ENCODE measurements around the gene ZNF829. TPM values are rescaled to one million over a fixed set of nuclear protein-coding genes. Genes with fewer than 3 reads are reported as not detected.
A peak's percentile ranks its signal among the peaks of the same experiment; 100 is the strongest.

Gene ZNF829
- polyA plus RNA-seq (2012; ENCODE audit: insufficient read depth, insufficient read length), result not detected

DNA sequence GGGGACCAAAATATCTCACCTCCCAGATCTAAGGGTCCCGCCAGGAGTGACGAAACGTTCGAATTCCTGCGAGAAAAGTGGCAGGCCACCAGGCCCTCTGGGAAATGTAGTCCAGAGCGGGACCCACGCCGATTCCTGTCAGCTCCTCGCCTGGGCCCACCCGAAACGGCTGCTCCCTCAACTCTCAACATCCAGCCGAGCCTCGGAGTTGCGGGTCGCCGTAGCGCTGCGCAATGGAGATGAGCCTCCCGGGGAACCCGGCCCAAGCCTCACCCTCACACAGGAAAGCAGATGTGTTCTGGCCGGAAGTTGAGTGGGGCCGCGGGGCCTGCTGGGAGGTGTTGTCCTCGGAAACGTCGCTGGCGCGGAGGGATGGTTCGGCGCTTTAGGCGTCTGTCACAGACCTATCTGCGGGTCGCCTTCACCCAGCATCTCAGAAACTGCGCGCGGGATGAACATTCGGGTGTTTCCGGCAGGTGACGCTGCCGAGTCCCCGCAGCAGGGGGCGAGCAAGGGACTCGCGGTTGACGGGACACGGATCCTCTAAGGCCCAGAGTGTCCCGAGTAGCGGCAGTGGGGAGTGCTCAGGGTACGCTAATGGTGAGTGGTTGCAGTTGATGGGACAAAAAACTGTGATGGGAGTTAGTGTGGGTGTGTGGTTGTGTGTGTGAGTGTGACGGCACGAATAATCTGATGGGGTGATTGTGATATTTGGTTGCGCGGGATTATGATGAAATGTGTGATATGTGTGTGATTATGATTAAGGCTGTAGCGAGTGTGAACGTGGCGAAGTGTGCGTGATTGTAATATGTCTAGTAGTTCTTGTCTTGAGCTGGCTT, at the start of gene ZNF829, which contains the start of gene ZNF568:
Gene ZNF829, minus strand, starts transcription at position 300 of the 839 bp plus-strand sequence. CDS start 1,124 bp downstream, outside the sequence.
Gene ZNF568, plus strand, starts transcription at position 341 of the 839 bp plus-strand sequence. CDS start 6,439 bp downstream, outside the sequence.
- peak within 1 kb of the TSS; percentile 54 for H3K4me3 ChIP-seq (ENCODE audit: low read length)

DNA sequence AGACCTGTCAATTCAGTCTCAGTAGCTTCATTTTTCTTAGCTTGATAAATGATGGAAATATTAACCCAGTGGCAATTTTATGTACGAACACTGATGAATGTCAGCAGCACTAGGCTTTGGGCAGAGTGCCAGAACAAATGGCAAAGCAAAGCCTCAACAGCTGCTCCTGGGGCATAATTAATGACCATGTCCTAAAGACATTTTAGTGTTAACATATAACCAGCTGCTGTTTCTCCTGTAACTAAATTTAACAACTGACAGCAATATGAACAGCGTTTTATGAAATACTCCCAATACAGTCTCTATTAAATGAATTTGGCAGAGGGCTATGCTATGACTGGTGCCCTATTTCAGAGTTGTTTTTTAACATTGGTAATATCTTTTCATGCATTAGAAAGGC, 47.2 kb upstream of the ZNF829 start:
- H3K4me3 ChIP-seq (ENCODE audit: low read length), result no peak overlapping the region

More for the DNA sequence above, at the start of gene ZNF829, which contains the start of gene ZNF568:
- peak; percentile 74 for DNase-seq (ENCODE audit: low read depth, low spot score)

DNA sequence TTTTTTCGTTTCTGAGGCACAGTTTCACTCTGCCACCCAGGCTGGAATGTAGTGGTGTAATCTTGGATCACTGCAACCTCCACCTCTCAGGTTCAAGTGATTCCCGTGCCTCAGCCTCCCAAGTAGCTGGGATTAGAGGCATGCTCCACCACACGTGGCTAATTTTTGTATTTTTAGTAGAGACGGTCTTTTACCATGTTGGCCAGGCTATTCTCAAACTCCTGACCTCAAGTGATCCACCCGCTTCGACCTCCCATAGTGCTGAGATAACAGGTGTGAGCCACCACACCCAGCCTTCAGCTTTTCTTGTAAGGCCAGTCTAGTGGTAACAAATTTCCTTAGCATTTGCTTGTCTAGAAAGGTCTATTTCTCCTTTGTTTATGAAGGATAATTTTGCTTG, 46.3 kb upstream of the ZNF829 start:
- DNase-seq (ENCODE audit: low read depth, low spot score), result no peak
- no peak overlapping the region for H3K4me3 ChIP-seq (ENCODE audit: low read length)

More for the DNA sequence above, 47.2 kb upstream of the ZNF829 start:
- DNase-seq (ENCODE audit: low read depth, low spot score), result no peak

DNA sequence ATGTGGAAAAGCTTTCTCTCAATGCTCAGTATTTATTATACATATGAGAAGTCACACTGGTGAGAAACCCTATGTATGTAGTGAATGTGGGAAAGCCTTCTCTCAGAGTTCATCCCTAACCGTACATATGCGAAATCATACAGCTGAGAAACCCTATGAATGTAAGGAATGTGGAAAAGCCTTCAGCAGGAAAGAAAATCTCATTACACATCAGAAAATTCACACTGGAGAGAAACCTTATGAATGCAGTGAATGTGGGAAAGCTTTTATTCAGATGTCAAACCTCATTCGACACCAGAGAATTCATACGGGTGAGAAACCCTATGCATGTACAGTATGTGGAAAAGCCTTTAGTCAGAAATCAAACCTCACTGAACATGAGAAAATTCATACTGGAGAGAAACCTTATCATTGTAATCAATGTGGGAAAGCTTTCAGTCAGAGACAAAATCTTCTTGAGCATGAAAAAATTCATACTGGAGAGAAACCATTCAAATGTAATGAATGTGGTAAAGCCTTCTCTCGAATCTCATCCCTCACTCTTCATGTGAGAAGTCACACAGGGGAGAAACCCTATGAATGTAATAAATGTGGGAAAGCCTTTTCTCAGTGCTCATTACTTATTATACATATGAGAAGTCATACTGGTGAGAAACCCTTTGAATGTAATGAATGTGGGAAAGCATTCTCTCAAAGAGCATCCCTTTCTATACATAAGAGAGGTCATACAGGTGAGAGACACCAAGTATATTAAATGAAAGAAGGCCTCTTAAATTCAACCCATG, 34.4 kb upstream of the ZNF829 start:
- no peak for DNase-seq (ENCODE audit: low read depth, low spot score)
- no peak overlapping the region for H3K4me3 ChIP-seq (ENCODE audit: low read length)

DNA sequence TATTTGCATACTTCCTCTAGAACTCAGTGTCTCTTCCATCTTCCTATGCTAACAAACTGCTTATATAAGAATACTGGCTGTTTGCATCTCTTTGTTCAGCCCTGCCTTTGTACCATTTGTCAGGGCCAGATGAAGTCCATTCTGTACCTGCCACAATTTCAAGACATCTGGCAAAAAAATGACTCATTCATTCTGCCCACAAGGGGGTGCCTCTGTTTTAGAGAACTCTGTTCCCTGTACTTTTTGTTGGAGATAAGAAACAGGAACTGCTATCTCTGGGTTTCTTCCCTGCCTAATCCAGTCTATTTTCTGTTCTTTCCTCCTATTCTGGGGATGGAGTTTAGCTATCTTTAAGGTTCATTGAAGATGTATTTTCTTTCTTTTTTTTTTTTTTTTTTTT, 23.1 kb upstream of the ZNF829 start:
- DNase-seq (ENCODE audit: low read depth, low spot score), result no peak
- H3K4me3 ChIP-seq (ENCODE audit: low read length), result no peak overlapping the region

DNA sequence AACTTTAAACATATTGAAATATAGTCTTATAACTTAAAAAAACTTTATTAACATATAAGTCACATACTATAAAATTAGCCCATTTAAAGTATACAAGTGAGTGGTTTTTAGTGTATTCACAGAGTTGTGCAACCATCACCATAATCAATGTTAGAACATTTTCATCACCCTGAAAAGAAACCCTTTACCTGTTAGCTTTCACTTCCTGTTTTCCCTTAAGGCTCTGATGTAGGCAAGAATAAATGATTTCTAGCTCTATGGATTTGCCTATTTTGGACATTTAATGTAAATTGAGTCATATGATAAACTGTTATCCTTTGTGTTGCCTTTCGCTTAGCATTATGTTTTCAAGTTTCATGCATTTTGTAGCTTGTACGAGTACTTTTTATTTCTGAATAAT, 15.6 kb upstream of the ZNF829 start:
- no peak for DNase-seq (ENCODE audit: low read depth, low spot score)
- no peak overlapping the region for H3K4me3 ChIP-seq (ENCODE audit: low read length)

DNA sequence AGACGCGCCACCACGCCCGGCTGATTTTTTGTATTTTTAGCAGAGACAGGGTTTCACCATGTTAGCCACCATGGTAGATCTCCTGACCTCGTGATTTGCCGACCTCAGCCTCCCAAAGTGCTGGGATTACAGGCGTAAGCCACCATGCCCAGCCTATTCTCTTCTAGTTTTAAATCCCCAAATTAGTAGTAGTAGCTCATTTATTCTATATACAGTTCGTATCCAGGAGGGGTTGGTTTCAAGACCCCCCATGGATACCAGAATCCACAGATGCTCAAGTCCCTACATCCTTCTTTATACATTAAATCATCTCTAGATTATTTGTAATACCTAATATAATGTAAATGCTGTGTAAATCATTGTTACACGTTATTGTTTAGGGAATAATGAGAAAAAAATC, 2.0 kb upstream of the ZNF829 start:
- H3K4me3 ChIP-seq (ENCODE audit: low read length), result no peak overlapping the region
- DNase-seq (ENCODE audit: low read depth, low spot score), result no peak

DNA sequence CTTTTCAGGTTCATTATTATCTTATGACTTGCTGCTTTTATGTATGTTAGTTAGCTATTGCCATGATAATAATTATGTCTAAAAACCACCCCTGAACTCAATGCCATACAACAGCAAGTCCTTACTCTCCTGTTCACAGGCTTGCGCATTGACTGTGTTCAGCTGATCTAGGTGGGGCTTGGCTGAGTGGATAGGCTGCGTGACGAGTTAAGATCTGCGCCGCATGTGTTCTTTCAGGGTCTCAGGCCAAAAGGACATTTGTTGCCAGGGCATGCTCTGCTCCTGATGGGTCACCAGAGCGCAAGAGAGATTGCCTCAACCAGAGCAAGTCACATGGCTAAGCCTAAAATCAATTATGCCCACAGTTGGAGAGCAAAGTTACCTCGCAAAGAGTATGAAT, 900 bp upstream of the ZNF829 start:
- peak overlapping the region; percentile 54; the same call in 1 of the 2 replicates for H3K4me3 ChIP-seq (ENCODE audit: low read length)
- DNase-seq (ENCODE audit: low read depth, low spot score), result no peak

DNA sequence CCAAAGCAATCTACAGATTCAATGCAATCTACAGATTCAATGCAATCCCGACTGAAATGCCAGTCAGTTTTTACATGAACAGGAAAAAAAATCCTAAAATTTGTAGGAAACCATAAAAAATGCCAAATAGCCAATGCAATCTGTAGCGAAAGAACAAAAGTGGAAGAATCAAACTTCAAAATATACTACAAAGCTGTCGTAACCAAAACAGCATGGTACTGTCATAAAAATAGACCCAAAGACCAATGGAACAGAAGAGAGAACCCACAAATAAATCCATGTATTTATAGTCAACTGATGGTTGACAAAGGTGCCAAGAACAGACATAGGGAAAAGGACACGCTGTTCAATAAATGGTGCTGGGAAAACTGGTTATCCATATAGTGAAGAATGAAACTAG, 17.7 kb downstream of the ZNF829 start:
- no peak for DNase-seq (ENCODE audit: low read depth, low spot score)
- no peak overlapping the region for H3K4me3 ChIP-seq (ENCODE audit: low read length)

DNA sequence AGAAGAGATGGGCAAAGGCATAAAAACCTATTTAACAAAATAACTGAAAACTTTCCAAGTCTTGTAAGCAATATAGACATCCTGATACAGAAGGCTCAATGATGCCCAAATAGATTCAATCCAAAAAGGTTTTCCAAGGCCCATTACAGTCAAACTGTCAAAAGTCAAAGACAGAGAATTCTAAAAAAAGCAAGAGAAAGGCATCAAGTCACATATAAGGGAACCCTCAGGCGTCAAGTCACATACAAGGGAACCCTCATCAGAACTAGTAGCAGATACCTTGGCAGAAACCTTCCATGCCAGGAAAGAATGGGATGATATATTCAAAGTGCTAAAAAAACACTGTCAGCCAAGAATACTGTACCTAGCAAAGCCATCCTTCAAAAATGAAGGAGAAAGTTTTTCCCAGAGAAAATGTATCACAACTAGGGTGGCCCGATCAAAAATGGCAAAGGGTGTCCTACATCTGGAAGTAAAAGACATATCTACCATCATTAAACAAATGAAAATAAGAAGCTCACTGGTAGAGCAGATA, 21.2 kb downstream of the ZNF829 start:
- no peak overlapping the region for H3K4me3 ChIP-seq (ENCODE audit: low read length)

DNA sequence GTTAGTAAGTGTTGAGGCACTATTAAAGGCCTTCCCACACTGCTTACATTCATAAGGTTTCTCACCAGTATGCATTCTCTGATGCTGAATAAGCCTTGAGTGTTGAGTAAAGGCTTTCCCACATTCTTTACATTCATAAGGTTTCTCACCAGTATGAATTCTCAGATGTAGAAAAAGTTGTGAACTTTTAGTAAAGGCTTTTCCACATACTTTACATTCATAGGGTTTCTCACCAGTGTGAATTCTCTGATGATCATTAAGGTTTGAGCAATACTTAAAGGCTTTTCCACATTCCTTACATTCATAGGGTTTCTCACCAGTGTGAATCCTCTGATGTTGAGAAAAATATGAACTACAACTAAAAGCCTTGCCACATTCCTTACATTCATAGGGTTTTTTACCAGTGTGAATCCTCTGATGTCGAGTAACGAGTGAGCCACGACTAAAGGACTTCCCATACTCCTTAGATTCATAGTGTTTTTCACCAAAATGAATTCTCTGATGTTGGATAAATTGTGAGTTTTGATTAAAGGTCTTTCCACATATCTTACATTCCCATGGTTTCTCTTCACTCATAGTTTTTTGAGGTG, 24.2 kb downstream of the ZNF829 start:
- DNase-seq (ENCODE audit: low read depth, low spot score), result no peak
- H3K4me3 ChIP-seq (ENCODE audit: low read length), result no peak overlapping the region

More for the DNA sequence above, 21.2 kb downstream of the ZNF829 start:
- DNase-seq (ENCODE audit: low read depth, low spot score), result no peak

DNA sequence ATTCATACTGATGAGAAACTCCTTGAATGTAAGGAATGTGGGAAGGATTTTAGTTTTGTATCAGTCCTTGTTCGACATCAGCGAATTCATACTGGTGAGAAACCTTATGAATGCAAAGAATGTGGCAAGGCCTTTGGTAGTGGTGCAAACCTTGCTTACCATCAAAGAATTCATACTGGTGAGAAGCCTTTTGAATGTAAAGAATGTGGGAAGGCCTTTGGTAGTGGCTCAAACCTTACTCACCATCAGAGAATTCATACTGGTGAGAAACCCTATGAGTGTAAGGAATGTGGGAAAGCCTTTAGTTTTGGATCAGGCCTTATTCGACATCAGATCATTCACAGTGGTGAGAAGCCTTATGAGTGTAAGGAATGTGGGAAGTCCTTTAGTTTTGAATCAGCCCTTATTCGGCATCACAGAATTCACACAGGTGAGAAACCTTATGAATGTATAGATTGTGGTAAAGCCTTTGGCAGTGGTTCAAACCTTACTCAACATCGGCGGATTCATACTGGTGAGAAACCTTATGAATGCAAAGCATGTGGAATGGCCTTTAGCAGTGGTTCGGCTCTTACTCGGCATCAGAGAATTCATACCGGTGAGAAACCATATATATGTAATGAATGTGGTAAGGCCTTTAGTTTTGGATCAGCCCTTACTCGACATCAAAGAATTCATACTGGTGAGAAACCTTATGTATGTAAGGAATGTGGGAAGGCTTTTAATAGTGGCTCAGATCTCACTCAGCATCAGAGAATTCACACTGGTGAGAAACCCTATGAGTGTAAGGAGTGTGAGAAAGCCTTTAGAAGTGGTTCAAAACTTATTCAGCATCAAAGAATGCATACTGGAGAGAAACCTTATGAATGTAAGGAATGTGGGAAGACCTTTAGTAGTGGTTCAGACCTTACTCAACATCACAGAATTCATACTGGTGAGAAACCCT, 38.8 kb downstream of the ZNF829 start:
- DNase-seq (ENCODE audit: low read depth, low spot score), result no peak
- no peak overlapping the region for H3K4me3 ChIP-seq (ENCODE audit: low read length)

DNA sequence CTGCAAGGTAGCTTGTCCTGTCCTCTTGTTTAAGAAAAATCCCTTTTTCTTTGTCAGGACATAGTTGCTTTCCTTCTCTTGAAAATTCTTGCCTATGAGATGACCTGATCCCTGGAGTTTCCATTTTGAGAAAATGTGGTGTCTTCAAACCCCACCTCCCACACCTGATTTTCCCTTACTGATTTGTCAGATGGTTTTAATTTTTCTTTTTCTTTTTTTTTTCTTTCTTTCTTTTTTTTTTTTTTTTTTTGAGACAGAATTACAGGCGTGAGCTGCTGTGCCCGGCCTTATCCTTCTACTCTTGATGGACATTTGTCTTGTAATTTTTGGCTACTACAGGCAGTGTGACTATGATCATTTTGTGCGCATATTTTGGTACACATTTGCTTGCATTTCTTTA, 64.2 kb downstream of the ZNF829 start:
- H3K4me3 ChIP-seq (ENCODE audit: low read length), result peak overlapping the region; percentile 97
- DNase-seq (ENCODE audit: low read depth, low spot score), result no peak

DNA sequence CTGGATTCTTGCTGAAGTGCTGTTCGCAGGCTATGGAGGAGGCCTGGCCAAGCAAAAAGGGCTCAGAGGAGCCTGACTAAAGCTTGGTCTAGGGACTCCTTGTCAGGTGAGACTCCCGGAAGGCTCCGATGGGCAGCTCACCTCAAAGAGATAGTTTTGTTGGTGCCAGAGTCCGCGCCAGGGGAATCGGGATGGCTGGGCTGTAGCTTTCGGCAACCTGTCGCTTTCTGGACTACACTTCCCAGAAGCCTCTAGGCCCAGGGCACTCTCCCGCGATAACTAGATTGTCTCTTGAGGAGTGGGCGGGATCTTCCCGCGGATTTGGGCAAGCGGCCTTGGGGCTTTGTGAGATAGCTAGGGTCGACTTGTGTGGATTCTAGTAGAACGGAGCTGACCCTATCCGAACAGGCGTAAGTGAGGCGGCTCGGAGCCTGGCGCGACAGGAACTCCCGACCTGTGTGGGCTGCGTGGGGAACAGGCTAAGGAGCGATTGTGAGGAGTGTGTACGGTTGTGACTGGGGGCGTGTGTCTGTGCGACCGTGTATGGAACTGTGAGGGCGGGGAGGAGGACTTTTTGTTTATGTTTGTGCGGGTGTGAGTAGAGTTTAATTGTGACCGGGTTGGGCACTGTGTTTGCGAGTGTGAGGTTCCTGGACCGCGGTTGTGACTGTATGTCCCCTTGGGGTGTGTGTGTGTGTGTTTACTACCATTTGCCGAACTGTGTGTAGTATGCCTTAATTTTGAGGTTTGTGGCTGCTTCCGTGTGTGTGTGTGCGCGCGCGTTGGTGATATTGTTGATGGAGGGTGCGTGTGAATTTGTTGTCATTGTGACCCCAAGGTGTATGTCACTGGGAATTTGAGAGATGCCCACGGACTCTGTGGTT, 65.3 kb downstream of the ZNF829 start, which contains the start of gene ZNF345:
Gene ZNF345, plus strand, starts transcription at position 318 of the 884 bp plus-strand sequence. CDS start 25,955 bp downstream, outside the sequence.
- DNase-seq (ENCODE audit: low read depth, low spot score), result peak; percentile 92
- peak within 1 kb of the TSS; percentile 97 for H3K4me3 ChIP-seq (ENCODE audit: low read length)

DNA sequence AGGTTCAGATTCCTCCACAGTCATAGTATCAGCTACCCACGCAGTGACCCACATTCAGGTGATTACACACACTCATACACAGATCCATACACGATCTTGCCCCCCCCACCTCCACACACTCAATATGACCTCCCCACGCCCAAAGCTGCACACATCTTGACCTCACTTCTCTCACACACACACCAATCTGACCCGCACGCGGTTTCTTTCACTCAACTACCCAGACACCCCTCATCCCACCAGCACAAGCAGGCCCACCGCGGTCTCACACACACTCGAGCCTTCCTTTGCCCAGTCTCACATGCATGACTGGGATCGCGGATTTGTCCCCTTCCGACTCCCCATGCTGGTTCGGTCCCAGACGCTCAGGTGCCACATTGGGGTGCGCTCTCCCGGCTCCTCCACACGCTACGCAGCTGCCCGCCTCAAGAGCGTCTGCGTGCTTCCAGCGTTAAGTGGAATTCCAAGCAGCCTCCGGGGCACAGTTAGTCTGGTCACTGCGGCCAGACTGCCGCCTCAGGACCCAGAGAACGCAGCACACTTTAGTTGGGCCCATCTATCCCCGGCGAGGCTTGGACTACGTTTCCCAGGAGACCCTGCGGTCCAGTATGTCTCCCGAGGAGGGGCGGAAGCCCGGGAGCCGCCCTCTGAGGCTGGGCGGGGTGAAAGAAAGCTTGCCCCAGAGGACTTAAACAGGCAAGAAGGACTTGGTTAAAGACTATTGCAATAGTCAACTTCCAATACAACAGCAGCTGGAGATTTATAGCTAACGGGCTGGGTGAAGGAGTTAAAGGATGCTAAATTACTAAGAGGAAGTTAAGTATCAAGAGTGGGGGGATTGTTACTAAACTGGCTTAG, 66.2 kb downstream of the ZNF829 start:
- peak overlapping the region; percentile 97 for H3K4me3 ChIP-seq (ENCODE audit: low read length)
- peak; percentile 84 for DNase-seq (ENCODE audit: low read depth, low spot score)

DNA sequence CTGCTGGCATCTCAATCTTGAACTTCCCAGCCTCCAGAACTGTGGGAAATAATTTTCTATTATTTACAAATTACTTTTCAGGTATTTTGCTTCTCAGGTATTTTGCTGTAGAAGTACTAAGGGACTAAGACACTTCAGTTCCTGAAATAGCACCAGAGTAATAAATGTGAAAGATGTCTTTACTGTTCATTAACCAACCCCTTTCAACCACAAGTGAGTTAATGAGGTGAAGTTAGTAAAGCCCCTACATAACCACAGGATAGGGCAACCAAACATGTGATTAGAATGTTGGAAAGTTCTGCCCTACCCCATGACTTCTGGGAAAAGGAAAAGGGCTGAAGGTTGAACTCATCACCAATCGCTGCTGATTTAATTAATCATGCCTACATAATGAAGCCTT, 68.1 kb downstream of the ZNF829 start:
- H3K4me3 ChIP-seq (ENCODE audit: low read length), result no peak overlapping the region
- DNase-seq (ENCODE audit: low read depth, low spot score), result no peak
